HG03196 (cell line): ENCODE data around the gene MED16.

Source experiments
- ATAC-seq: cut with Tn5 transposase; IDR thresholded peaks from one replicate; pipeline ENCODE4 v1.9.1; 2021; ENCODE audit not compliant: unreplicated experiment

Gene MED16

GRCh38 chr19:892894-893689 lies at the start of gene MED16, which contains the start of gene RNU6-9:
Gene MED16 (minus strand): TSS chr19:893187. CDS start chr19:891131, 2,056 bp downstream.
Gene RNU6-9 (plus strand): TSS chr19:893484.
- peak; percentile 71 for ATAC-seq

GRCh38 chr19:942133-942645 lies 49.2 kb upstream of the MED16 start:
- ATAC-seq, result no peak

- peak; percentile 13 for ATAC-seq
Measured at GRCh38 chr19:941292-942132, 48.5 kb upstream of the MED16 start.

GRCh38 chr19:940591-941291 lies 47.8 kb upstream of the MED16 start:
- ATAC-seq, result peak; percentile 38

GRCh38 chr19:939922-940321 lies 46.9 kb upstream of the MED16 start:
- no peak for ATAC-seq

- ATAC-seq, result no peak
Measured at GRCh38 chr19:939439-939838, 46.5 kb upstream of the MED16 start.

- ATAC-seq, result no peak
Measured at GRCh38 chr19:938233-938923, 45.4 kb upstream of the MED16 start.

- no peak for ATAC-seq
Measured at GRCh38 chr19:937259-937694, 44.3 kb upstream of the MED16 start.

GRCh38 chr19:936175-936546 lies 43.2 kb upstream of the MED16 start:
- no peak for ATAC-seq

GRCh38 chr19:934865-935479 lies 42.0 kb upstream of the MED16 start:
- no peak for ATAC-seq

- no peak for ATAC-seq
Measured at GRCh38 chr19:934197-934840, 41.3 kb upstream of the MED16 start.

- no peak for ATAC-seq
Measured at GRCh38 chr19:933553-933882, 40.5 kb upstream of the MED16 start.

GRCh38 chr19:932648-933552 lies 39.9 kb upstream of the MED16 start:
- no peak for ATAC-seq

- no peak for ATAC-seq
Measured at GRCh38 chr19:931860-932647, 39.1 kb upstream of the MED16 start.

- ATAC-seq, result no peak
Measured at GRCh38 chr19:929891-930258, 36.9 kb upstream of the MED16 start.

GRCh38 chr19:929203-929890 lies 36.4 kb upstream of the MED16 start:
- ATAC-seq, result no peak

- no peak for ATAC-seq
Measured at GRCh38 chr19:928471-929202, 35.6 kb upstream of the MED16 start.
